DND-41 (cell line): ENCODE results near the gene PGPEP1.

Source experiments
- ATAC-seq: fragments of 200-7000 bp; cut with Tn5 transposase; 3 replicates; pipeline ENCODE4 v1.9.1; 2021; ENCODE audit warnings: low read depth; ENCODE audit not compliant: insufficient read depth
- DNase-seq: peaks from one replicate; pipeline ENCODE4 v3.0.0-alpha.2; 2020
- H2AFZ ChIP-seq: 2 replicates; pipeline ENCODE4 v1.6.0; 2012; ENCODE audit warnings: low read depth, low read length
- H3K27ac ChIP-seq: 2 replicates; pipeline ENCODE4 v1.5.1; 2012; ENCODE audit warnings: low read length, inconsistent platforms
- H3K27me3 ChIP-seq: fragments of 200-600 bp; sonication (generic); 2 replicates; pipeline ENCODE4 v1.6.0; 2012; ENCODE audit warnings: low read length, mild to moderate bottlenecking, inconsistent platforms; ENCODE audit not compliant: insufficient read depth, poor library complexity
- H3K36me3 ChIP-seq: 2 replicates; pipeline ENCODE4 v1.5.1; 2012; ENCODE audit warnings: low read length, inconsistent platforms; ENCODE audit not compliant: insufficient read depth
- H3K4me1 ChIP-seq: 2 replicates; pipeline ENCODE4 v1.5.1; 2012; ENCODE audit warnings: mild to moderate bottlenecking, low read length; ENCODE audit not compliant: insufficient read depth
- H3K4me2 ChIP-seq: 2 replicates; pipeline ENCODE4 v1.6.0; 2012; ENCODE audit warnings: mild to moderate bottlenecking, moderate library complexity, low read length, inconsistent platforms; ENCODE audit not compliant: insufficient read depth
- H3K4me3 ChIP-seq, 2 experiments: fragments of 200-600 bp in 1 of 2; shearing (Covaris generic) in 1 of 2; 2 replicates each; pipeline ENCODE4 v1.5.1; 2012 to 2016; ENCODE audit warnings: inconsistent platforms in 2 of 2, low read length in 2 of 2, mild to moderate bottlenecking in 2 of 2, low read depth in 1 of 2, moderate library complexity in 1 of 2
- H3K79me2 ChIP-seq: 2 replicates; pipeline ENCODE4 v1.6.0; 2012; ENCODE audit warnings: low read length, inconsistent platforms; ENCODE audit not compliant: insufficient read depth
- H3K9ac ChIP-seq: 2 replicates; pipeline ENCODE4 v1.6.0; 2012; ENCODE audit warnings: low read depth, mild to moderate bottlenecking, inconsistent platforms, low read length, moderate library complexity
- H3K9me3 ChIP-seq: 2 replicates; pipeline ENCODE4 v1.5.1; 2012; ENCODE audit warnings: low read length, moderate library complexity, mild to moderate bottlenecking, inconsistent platforms; ENCODE audit not compliant: insufficient read depth, severe bottlenecking
- H4K20me1 ChIP-seq: 2 replicates; pipeline ENCODE4 v1.6.0; 2012; ENCODE audit warnings: low read length; ENCODE audit not compliant: insufficient read depth
- EZH2 ChIP-seq: IDR thresholded peaks from 3 replicates; pipeline ENCODE4 v1.6.1; 2012; ENCODE audit warnings: borderline replicate concordance, low read depth, mild to moderate bottlenecking, moderate library complexity, low read length, inconsistent platforms; ENCODE audit not compliant: severe bottlenecking
- TF ChIP-seq, protein P1 (sequence below): IDR thresholded peaks from 2 replicates; pipeline ENCODE4 v1.5.1; 2012; ENCODE audit warnings: borderline replicate concordance, low read length, moderate library complexity, mild to moderate bottlenecking; ENCODE audit not compliant: poor library complexity, severe bottlenecking; ENCODE audit errors: extremely low read depth

PGPEP1 gene

DNA sequence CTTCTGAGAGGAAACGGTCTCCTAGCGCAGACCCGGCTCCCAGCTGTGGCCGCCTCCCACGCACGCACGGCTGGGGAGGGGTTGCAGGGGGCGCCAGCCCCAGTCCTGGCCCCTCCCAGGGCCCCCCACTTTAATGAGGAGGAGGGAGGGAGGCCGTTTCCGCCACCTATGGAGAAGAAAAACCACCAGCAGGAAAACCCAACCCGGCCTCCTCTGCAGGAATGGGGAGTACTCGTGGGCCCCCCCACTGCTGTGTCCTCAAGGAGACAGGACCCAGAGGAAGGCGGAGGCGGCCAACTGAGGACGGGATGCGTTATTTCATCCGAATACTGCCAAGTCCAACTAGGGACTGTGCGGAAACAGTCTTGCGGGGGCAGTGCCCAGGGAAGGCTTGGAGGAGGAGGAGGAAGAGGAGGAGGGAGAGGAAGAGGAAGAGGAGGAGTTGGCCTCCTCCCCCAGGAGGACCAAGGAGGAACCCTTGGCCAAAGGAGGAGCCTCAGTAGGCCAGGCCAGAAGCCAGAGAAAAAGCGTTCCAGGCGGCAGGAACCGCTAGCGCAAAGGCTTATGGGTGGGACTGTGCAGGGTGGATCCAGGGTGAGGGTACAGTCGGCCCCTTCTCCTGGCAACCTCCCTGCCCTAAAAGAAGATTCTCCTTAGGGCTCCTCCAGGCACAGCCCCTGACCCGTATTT is 74.9 kb downstream of the PGPEP1 start:
- TF ChIP-seq, protein P1, sequence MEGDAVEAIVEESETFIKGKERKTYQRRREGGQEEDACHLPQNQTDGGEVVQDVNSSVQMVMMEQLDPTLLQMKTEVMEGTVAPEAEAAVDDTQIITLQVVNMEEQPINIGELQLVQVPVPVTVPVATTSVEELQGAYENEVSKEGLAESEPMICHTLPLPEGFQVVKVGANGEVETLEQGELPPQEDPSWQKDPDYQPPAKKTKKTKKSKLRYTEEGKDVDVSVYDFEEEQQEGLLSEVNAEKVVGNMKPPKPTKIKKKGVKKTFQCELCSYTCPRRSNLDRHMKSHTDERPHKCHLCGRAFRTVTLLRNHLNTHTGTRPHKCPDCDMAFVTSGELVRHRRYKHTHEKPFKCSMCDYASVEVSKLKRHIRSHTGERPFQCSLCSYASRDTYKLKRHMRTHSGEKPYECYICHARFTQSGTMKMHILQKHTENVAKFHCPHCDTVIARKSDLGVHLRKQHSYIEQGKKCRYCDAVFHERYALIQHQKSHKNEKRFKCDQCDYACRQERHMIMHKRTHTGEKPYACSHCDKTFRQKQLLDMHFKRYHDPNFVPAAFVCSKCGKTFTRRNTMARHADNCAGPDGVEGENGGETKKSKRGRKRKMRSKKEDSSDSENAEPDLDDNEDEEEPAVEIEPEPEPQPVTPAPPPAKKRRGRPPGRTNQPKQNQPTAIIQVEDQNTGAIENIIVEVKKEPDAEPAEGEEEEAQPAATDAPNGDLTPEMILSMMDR: peak; percentile 5
- peak; percentile 34 for TF ChIP-seq EZH2
- Histone ChIP-seq H4K20me1 (peaks cover 13% of the 10 kb centered on the region), H2AFZ (0 out of 2 replicates have a peak overlapping the region, but pooled peaks have one; percentile 24), H3K27ac (peak overlapping the region; percentile 27), H3K4me3 (peak overlapping the region in 1 of 2 experiments; percentile 44; a peak in 2 of 4 replicates), H3K79me2 (peaks cover 13% of the 10 kb centered on the region), H3K36me3 (no peaks in the 10 kb centered on the region), H3K9ac (peak overlapping the region; percentile 37), H3K9me3 (no peaks in the 10 kb centered on the region), H3K27me3 (peaks cover 27% of the 10 kb centered on the region), H3K4me2 (peak overlapping the region; percentile 88), H3K4me1 (peaks cover 60% of the 10 kb centered on the region)
- DNase-seq (peak; percentile 72), ATAC-seq (peak; percentile 11; the same call in 1 of the 3 replicates)

GRCh38 chr19:18416778-18417249 is 76.4 kb downstream of the PGPEP1 start:
- ATAC-seq (peak; percentile 49), DNase-seq (peak; percentile 86)
- Histone ChIP-seq H3K79me2 (peaks cover 28% of the 10 kb centered on the region), H3K27ac (peak overlapping the region; percentile 53; the same call in 1 of the 2 replicates), H3K9ac (peak overlapping the region; percentile 39), H2AFZ (peak overlapping the region; percentile 67), H3K9me3 (no peaks in the 10 kb centered on the region), H3K27me3 (peaks cover 27% of the 10 kb centered on the region), H3K4me1 (peaks cover 73% of the 10 kb centered on the region), H4K20me1 (peaks cover 28% of the 10 kb centered on the region), H3K4me3 (peak overlapping the region in 1 of 2 experiments; percentile 53; a peak in 2 of 4 replicates), H3K4me2 (peak overlapping the region; percentile 88), H3K36me3 (no peaks in the 10 kb centered on the region)
- TF ChIP-seq EZH2: no peak
- TF ChIP-seq, protein P1: no peak

DNA sequence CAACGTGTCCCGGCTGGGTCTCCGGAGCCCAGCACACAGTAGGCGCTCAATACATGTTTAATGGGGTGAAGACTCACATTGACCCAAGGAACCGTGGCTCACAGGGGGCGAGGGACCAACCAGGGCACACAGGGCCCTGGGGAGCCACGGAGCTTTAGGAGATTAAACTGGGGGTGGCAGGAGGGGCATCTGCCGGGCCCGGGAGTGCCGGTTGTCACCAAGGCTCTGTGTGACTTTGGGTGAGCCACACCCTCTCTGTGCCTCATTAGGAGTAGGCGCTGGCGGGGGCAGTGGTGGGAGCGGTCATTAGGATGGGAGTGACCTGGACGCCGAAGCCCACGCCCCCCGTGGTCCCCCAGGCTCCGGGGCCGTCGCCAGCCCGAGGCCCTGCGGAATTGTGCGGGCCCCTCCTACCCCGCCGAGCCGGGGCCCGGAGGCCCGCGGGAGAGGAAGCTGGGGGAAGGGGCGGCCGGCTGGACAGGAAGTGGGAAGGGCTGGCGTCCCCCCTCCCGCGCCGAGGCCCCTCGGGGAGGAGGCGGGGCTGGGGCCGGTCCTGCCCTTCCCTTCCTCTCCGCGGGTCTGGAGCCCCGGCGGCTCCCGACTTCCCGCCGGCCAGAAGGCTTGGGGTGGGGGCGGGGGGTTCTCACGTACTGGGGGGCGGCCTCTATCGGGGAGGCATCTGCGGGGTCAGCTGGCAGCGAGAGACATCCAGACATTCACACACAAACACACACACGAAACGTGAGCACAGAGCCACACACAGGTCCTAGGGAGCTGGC is 77.0 kb downstream of the PGPEP1 start:
- Histone ChIP-seq H2AFZ (peak overlapping the region; percentile 59), H3K79me2 (peaks cover 34% of the 10 kb centered on the region), H3K27me3 (peaks cover 27% of the 10 kb centered on the region), H3K4me2 (peak overlapping the region; percentile 88), H3K4me1 (peaks cover 78% of the 10 kb centered on the region), H3K36me3 (no peaks in the 10 kb centered on the region), H3K9me3 (no peaks in the 10 kb centered on the region), H3K9ac (peak overlapping the region; percentile 39), H3K4me3 (peak overlapping the region in 1 of 2 experiments; percentile 53; a peak in 2 of 4 replicates), H4K20me1 (peaks cover 34% of the 10 kb centered on the region), H3K27ac (0 out of 2 replicates have a peak overlapping the region, but pooled peaks have one; percentile 20)
- TF ChIP-seq EZH2: peak; percentile 54
- TF ChIP-seq, protein P1: no peak
- ATAC-seq (peak; percentile 20), DNase-seq (peak; percentile 67)
